PFSK-1 (cell line): Measurements from ENCODE around the gene SERPINI2.

ENCODE experiments used
- POLR2AphosphoS5 ChIP-seq: IDR thresholded peaks from 2 replicates; pipeline ENCODE4 v1.6.1; 2012; ENCODE audit warnings: low read depth, mild to moderate bottlenecking, control low read depth, low read length, moderate library complexity
- SIN3A ChIP-seq: IDR thresholded peaks from 2 replicates; pipeline ENCODE4 v1.6.1; 2012; ENCODE audit warnings: mild to moderate bottlenecking, low read length, moderate library complexity, borderline replicate concordance; ENCODE audit not compliant: insufficient read depth
- TAF1 ChIP-seq: IDR thresholded peaks from 2 replicates; pipeline ENCODE4 v1.6.1; 2012; ENCODE audit warnings: low read length, control low read depth, borderline replicate concordance; ENCODE audit not compliant: insufficient read depth

GRCh38 chr3:167473863-167474262 lies at the start of gene SERPINI2:
- TF ChIP-seq POLR2AphosphoS5 (no peak), TAF1 (no peak), SIN3A (no peak)
